PFSK-1 (cell line): ENCODE measurements around the gene TCP11.

Experiments
- FOXP2 ChIP-seq: optimal IDR thresholded peaks from 2 replicates; pipeline ENCODE3; 2011; ENCODE audit warnings: borderline replicate concordance, control low read depth, inconsistent platforms; ENCODE audit not compliant: insufficient read depth; ENCODE audit errors: extremely low read length, extremely low read depth
- POLR2AphosphoS5 ChIP-seq: IDR thresholded peaks from 2 replicates; pipeline ENCODE4 v1.6.1; 2012; ENCODE audit warnings: low read depth, mild to moderate bottlenecking, control low read depth, low read length, moderate library complexity
- SIN3A ChIP-seq: IDR thresholded peaks from 2 replicates; pipeline ENCODE4 v1.6.1; 2012; ENCODE audit warnings: mild to moderate bottlenecking, low read length, moderate library complexity, borderline replicate concordance; ENCODE audit not compliant: insufficient read depth
- TAF1 ChIP-seq: IDR thresholded peaks from 2 replicates; pipeline ENCODE4 v1.6.1; 2012; ENCODE audit warnings: low read length, control low read depth, borderline replicate concordance; ENCODE audit not compliant: insufficient read depth
- TF ChIP-seq, protein P1 (sequence below), 2 experiments: IDR thresholded peaks; 2 replicates each; pipeline versions ENCODE4 v1.6.1 to v1.8.0; 2011 to 2012; ENCODE audit warnings: low read depth in 2 of 2, low read length in 2 of 2, control low read depth in 1 of 2, inconsistent platforms in 1 of 2, mild to moderate bottlenecking in 1 of 2, moderate library complexity in 1 of 2; ENCODE audit not compliant: insufficient read depth in 1 of 2

The TCP11 gene

DNA sequence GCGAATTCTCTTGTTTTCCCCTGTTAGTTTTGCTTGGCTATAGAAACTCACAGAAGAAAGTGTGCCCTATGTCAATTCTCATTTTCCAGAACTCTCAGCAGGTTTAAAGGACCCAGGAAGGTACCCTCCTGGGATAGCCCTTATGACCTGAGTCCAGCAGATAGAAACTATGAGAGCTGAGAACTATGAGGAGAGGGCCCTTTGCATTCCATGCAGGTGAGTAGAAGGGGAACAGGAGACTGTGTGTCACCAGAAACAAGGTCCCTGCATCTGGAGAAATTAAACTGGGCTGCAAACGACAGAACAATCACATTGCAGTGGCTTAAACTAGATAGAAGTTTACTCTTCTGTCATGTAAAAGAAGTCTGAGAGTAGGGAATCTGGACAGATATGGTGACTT is 36.9 kb upstream of the TCP11 start:
- TF ChIP-seq SIN3A (no peak), FOXP2 (no peak), POLR2AphosphoS5 (no peak), TAF1 (no peak)
- TF ChIP-seq, protein P1, sequence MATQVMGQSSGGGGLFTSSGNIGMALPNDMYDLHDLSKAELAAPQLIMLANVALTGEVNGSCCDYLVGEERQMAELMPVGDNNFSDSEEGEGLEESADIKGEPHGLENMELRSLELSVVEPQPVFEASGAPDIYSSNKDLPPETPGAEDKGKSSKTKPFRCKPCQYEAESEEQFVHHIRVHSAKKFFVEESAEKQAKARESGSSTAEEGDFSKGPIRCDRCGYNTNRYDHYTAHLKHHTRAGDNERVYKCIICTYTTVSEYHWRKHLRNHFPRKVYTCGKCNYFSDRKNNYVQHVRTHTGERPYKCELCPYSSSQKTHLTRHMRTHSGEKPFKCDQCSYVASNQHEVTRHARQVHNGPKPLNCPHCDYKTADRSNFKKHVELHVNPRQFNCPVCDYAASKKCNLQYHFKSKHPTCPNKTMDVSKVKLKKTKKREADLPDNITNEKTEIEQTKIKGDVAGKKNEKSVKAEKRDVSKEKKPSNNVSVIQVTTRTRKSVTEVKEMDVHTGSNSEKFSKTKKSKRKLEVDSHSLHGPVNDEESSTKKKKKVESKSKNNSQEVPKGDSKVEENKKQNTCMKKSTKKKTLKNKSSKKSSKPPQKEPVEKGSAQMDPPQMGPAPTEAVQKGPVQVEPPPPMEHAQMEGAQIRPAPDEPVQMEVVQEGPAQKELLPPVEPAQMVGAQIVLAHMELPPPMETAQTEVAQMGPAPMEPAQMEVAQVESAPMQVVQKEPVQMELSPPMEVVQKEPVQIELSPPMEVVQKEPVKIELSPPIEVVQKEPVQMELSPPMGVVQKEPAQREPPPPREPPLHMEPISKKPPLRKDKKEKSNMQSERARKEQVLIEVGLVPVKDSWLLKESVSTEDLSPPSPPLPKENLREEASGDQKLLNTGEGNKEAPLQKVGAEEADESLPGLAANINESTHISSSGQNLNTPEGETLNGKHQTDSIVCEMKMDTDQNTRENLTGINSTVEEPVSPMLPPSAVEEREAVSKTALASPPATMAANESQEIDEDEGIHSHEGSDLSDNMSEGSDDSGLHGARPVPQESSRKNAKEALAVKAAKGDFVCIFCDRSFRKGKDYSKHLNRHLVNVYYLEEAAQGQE (IDR thresholded peaks at IDR 0.05; ENCODE audit: insufficient read depth in 1 of 2, low read depth in 2 of 2, low read length in 2 of 2) = no peak

DNA sequence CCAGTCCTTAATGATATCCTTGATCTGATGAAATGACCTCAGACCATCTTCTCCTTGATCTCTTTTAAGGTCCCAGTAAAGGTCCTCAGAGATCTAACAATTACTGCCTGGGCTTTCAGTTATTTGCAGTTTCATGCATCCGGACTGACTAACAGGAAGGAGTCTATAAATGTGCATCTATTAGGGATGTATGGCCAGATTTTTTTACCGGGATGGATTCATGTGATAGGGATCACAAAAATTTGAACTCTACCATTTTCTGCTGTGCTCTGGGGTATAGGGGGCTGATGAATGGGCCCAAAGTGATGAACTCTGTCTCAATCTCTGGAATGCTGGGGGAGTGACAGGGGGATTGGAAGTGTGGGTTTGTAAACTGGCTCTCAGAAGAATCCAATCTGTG is 36.5 kb upstream of the TCP11 start:
- TF ChIP-seq FOXP2 (no peak), SIN3A (no peak), TAF1 (no peak), POLR2AphosphoS5 (no peak)

DNA sequence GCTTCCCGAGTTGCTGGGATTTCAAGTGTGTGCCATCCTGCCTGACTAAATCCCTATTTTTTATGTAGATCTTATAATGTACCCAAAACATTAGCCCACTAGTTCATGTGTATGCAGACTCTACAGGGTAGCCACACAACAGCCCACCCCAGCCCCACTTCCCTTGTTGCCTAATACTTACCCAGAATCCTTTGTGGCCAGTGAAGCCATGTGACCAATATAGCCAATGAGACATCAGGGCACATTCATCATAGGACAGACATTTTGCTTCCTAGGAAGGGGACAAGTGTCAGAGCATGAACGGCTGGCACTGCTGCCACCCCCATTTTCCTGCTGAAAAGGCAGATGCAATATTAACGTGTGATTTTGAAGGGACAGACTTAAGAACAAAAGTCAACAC is 36.0 kb upstream of the TCP11 start:
- no peak for TF ChIP-seq FOXP2
- TF ChIP-seq POLR2AphosphoS5 = no peak
- no peak for TF ChIP-seq TAF1
- TF ChIP-seq SIN3A = no peak
- TF ChIP-seq, protein P1 (IDR thresholded peaks at IDR 0.05; ENCODE audit: insufficient read depth in 1 of 2, low read depth in 2 of 2, low read length in 2 of 2) = no peak

DNA sequence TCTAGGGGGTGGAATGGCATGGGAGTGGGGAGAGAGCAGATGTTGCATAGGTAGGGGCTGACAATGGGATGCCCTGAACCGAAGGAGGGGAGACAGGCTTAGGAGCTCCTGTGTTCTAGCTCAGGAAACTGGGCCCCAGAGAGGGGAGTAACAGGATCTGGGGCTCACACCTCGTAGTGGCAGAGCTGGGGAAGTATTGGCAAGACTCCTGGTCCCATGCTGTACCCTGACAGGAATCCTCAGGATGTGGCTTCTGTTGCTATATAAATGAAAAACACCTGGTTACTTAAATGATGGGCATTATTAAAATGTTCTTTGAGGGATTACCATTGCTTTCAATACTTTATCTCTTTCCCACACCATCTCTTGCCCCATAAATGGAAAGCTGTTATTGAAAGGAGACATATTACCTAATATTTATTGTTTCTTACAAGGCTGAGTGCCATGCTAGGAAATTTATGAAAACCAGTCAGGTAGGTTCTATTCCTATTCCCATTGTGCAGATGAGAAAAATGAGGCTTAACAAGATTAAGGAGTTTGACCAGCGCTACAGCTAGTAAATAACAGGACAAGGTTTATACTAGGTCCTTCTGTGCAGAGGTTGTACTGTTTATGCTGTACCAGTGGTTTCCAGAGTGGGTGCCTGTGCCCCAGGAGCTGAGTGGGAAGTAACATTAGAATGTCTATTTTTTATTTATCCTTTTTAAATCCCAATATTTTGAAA is 35.3 kb upstream of the TCP11 start:
- TF ChIP-seq POLR2AphosphoS5 (no peak), FOXP2 (no peak), TAF1 (no peak), SIN3A (no peak)
- TF ChIP-seq, protein P1 (IDR thresholded peaks at IDR 0.05; ENCODE audit: insufficient read depth in 1 of 2, low read depth in 2 of 2, low read length in 2 of 2) = no peak

DNA sequence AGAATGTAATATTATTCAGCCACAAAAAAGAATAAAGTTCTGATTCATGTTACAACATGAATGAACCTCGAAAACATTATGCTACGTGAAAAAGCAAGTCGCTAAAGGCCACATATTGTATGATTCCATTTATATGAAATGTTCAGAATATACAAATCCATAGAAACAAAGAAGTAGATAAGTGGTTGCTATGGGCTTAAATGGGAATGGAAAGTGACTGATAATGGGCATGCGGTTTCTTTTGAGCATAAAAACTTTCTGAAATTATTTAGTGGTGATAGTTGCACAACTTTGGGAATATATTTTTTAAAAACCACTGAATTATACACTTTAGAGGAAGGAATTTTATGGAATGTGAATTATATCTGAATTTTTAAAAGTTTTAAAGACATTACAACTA is 33.4 kb upstream of the TCP11 start:
- TF ChIP-seq SIN3A (no peak), POLR2AphosphoS5 (no peak), FOXP2 (no peak), TAF1 (no peak)
- TF ChIP-seq, protein P1 (IDR thresholded peaks at IDR 0.05; ENCODE audit: insufficient read depth in 1 of 2, low read depth in 2 of 2, low read length in 2 of 2) = no peak
